Upper lobe of right lung (tissue), 1 donor: ENCODE measurements around the gene ACSM4. TPM values are rescaled to one million over a fixed set of nuclear protein-coding genes. Genes with fewer than 3 reads are reported as not detected.
"Not testable (repeated sequence)": the region's sequence is repeated elsewhere in the genome, so short reads cannot be mapped to it uniquely, and the experiment has no call there.

ENCODE experiments used
- ATAC-seq: fragments of 200-7000 bp; cut with Tn5 transposase; one replicate; pipeline ENCODE4 v1.9.1; 2020; ENCODE audit warnings: mild to moderate bottlenecking, moderate library complexity
- DNase-seq: peaks from one replicate; pipeline ENCODE4 v3.0.0-alpha.2; 2020
- H3K27ac ChIP-seq: fragments of 200-600 bp; one replicate; pipeline ENCODE4 v1.8.0; 2022
- H3K27me3 ChIP-seq: fragments of 200-600 bp; one replicate; pipeline ENCODE4 v1.8.0; 2022; ENCODE audit warnings: mild to moderate bottlenecking
- H3K36me3 ChIP-seq: fragments of 200-600 bp; one replicate; pipeline ENCODE4 v1.8.0; 2022
- H3K4me1 ChIP-seq: fragments of 200-600 bp; one replicate; pipeline ENCODE4 v1.8.0; 2022
- H3K4me3 ChIP-seq: fragments of 200-600 bp; one replicate; pipeline ENCODE4 v1.8.0; 2022; ENCODE audit warnings: mild to moderate bottlenecking
- H3K9me3 ChIP-seq: fragments of 200-600 bp; one replicate; pipeline ENCODE4 v1.8.0; 2022
- intact Hi-C: fragments of 100-400 bp; cut with DNase I; formaldehyde crosslinking; loops from one replicate; pipeline ENCODE4 v1.11.0; 2022
- total RNA-seq: library from RNA; stranded (reverse); fragmentation: NEBNext Ultra II Directional; extraction: Animal tissue kit (Norgen Biotek cat#: 25700); gene quantifications from one replicate; pipeline ENCODE4 v1.2.1, GENCODE V29; 2021
- TF ChIP-seq, protein P1 (sequence below): fragments of 200-600 bp; IDR thresholded peaks from one replicate; pipeline ENCODE4 v1.8.0; 2022; ENCODE audit warnings: antibody characterized with exemption
- donor health status: DM: no; HTN: yes; CAD: no; lungs with severe emphysema.

Gene ACSM4
- total RNA-seq, 1 donor from 2014 or later: not detected

GRCh38 chr12:7319930-7320329, 16.1 kb downstream of the ACSM4 start:
- TF ChIP-seq, protein P1, sequence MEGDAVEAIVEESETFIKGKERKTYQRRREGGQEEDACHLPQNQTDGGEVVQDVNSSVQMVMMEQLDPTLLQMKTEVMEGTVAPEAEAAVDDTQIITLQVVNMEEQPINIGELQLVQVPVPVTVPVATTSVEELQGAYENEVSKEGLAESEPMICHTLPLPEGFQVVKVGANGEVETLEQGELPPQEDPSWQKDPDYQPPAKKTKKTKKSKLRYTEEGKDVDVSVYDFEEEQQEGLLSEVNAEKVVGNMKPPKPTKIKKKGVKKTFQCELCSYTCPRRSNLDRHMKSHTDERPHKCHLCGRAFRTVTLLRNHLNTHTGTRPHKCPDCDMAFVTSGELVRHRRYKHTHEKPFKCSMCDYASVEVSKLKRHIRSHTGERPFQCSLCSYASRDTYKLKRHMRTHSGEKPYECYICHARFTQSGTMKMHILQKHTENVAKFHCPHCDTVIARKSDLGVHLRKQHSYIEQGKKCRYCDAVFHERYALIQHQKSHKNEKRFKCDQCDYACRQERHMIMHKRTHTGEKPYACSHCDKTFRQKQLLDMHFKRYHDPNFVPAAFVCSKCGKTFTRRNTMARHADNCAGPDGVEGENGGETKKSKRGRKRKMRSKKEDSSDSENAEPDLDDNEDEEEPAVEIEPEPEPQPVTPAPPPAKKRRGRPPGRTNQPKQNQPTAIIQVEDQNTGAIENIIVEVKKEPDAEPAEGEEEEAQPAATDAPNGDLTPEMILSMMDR: no peak
- intact Hi-C loops: no loop called here

GRCh38 chr12:7321624-7322023, 17.8 kb downstream of the ACSM4 start:
- Histone ChIP-seq H3K9me3 (no peaks in the 10 kb centered on the region), H3K4me1 (no peaks in the 10 kb centered on the region), H3K36me3 (no peaks in the 10 kb centered on the region), H3K4me3 (no peak overlapping the region), H3K27ac (no peak overlapping the region), H3K27me3 (no peaks in the 10 kb centered on the region)
- ATAC-seq: no peak
- intact Hi-C loops: no loop called here
- DNase-seq: no peak
- TF ChIP-seq, protein P1: no peak

More at GRCh38 chr12:7319930-7320329, 16.1 kb downstream of the ACSM4 start:
- DNase-seq (no peak), ATAC-seq (no peak)
- no peaks in the 10 kb centered on the region for H3K9me3 ChIP-seq
- H3K4me3 ChIP-seq: no peak overlapping the region
- H3K4me1 ChIP-seq: no peaks in the 10 kb centered on the region
- H3K36me3 ChIP-seq: no peaks in the 10 kb centered on the region
- no peaks in the 10 kb centered on the region for H3K27me3 ChIP-seq
- no peak overlapping the region for H3K27ac ChIP-seq

GRCh38 chr12:7322599-7322998, 18.7 kb downstream of the ACSM4 start:
- TF ChIP-seq, protein P1: no peak

GRCh38 chr12:7324176-7324575, 20.3 kb downstream of the ACSM4 start:
- no peaks in the 10 kb centered on the region for H3K27me3 ChIP-seq
- H3K27ac ChIP-seq: no peak overlapping the region
- no peak overlapping the region for H3K4me3 ChIP-seq
- H3K9me3 ChIP-seq: no peaks in the 10 kb centered on the region
- ATAC-seq: no peak
- intact Hi-C loops: no loop called here
- H3K4me1 ChIP-seq: no peaks in the 10 kb centered on the region
- DNase-seq: no peak
- H3K36me3 ChIP-seq: no peaks in the 10 kb centered on the region
- TF ChIP-seq, protein P1: no peak

More at GRCh38 chr12:7322599-7322998, 18.7 kb downstream of the ACSM4 start:
- DNase-seq (no peak), ATAC-seq (no peak)
- Histone ChIP-seq H3K4me1 (no peaks in the 10 kb centered on the region), H3K9me3 (no peaks in the 10 kb centered on the region), H3K4me3 (no peak overlapping the region), H3K36me3 (no peaks in the 10 kb centered on the region), H3K27ac (no peak overlapping the region), H3K27me3 (no peaks in the 10 kb centered on the region)
- intact Hi-C loops: no loop called here

DNA sequence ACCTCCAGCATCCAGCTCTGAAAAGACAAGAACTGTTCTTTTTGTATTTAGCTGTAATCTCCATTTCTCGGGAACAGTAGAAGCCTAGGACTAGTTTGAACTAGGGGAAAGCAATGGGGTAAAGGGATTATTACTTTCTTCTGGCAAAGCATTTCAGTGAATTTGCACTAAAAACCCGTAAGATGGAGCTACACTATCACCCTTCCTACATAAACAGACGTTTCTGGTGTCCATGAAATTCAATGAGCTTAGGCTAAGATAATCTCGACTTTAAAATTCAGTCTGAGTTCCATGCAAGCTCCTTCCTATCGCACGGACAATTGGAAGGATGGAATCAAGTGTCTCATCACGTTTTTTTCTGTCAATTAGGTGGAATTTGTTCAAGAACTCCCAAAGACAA, 24.0 kb downstream of the ACSM4 start:
- TF ChIP-seq, protein P1: no peak
- no peaks in the 10 kb centered on the region for H3K27me3 ChIP-seq
- H3K27ac ChIP-seq: no peak overlapping the region
- ATAC-seq (no peak), DNase-seq (no peak)
- intact Hi-C loops: no loop called here
- H3K4me1 ChIP-seq: no peaks in the 10 kb centered on the region
- no peaks in the 10 kb centered on the region for H3K36me3 ChIP-seq
- no peak overlapping the region for H3K4me3 ChIP-seq
- no peaks in the 10 kb centered on the region for H3K9me3 ChIP-seq

GRCh38 chr12:7337790-7338189, 33.9 kb downstream of the ACSM4 start:
- H3K27ac ChIP-seq, H3K27me3 ChIP-seq, H3K9me3 ChIP-seq, DNase-seq, intact Hi-C loops, H3K4me1 ChIP-seq, ATAC-seq, H3K36me3 ChIP-seq, H3K4me3 ChIP-seq: not testable (repeated sequence)
